PC-3 (cell line): ENCODE results near the gene KYNU.

Experiments used
- EZH2 ChIP-seq: fragments of 300-600 bp; sonication (generic); IDR thresholded peaks from one replicate; pipeline ENCODE4 v1.6.1; 2017; ENCODE audit warnings: antibody characterized with exemption, mild to moderate bottlenecking, low read length; ENCODE audit not compliant: unreplicated experiment
- EZH2phosphoT487 ChIP-seq: fragments of 300-600 bp; sonication (generic); IDR thresholded peaks from 2 replicates; pipeline ENCODE4 v1.6.1; 2018; ENCODE audit warnings: mild to moderate bottlenecking, antibody characterized with exemption, low read length, borderline replicate concordance
- TF ChIP-seq, protein P1 (sequence below): fragments of 300-600 bp; sonication (generic); conservative IDR thresholded peaks from 2 replicates; pipeline ENCODE4 v1.5.1; 2017; ENCODE audit warnings: antibody characterized with exemption, low read depth, mild to moderate bottlenecking, low read length

DNA sequence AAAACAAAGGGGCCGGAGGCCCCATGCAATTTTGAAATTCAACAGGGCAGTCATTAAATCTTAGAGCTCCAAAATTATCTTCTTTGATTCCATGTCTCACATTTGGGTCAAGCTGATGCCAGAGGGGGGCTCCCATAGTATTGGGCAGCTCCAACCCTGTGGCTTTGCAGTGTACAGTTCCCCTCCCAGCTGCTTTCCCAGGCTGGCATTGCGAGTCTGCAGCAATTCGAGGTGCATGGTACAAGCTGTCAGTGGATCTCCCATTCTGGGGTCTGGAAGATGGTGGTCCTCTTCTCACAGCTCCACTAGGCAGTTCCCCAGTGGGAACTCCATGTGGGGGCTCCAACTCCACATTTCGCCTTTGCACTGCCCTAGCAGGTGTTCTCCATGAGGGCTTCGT, 179.1 kb downstream of the KYNU start:
- TF ChIP-seq, protein P1, sequence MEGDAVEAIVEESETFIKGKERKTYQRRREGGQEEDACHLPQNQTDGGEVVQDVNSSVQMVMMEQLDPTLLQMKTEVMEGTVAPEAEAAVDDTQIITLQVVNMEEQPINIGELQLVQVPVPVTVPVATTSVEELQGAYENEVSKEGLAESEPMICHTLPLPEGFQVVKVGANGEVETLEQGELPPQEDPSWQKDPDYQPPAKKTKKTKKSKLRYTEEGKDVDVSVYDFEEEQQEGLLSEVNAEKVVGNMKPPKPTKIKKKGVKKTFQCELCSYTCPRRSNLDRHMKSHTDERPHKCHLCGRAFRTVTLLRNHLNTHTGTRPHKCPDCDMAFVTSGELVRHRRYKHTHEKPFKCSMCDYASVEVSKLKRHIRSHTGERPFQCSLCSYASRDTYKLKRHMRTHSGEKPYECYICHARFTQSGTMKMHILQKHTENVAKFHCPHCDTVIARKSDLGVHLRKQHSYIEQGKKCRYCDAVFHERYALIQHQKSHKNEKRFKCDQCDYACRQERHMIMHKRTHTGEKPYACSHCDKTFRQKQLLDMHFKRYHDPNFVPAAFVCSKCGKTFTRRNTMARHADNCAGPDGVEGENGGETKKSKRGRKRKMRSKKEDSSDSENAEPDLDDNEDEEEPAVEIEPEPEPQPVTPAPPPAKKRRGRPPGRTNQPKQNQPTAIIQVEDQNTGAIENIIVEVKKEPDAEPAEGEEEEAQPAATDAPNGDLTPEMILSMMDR, result no peak
- TF ChIP-seq EZH2phosphoT487 (no peak), EZH2 (no peak)
